OCI-LY1 (cell line): ENCODE results near the gene UCKL1.

Experiments
- H2AFZ ChIP-seq: fragments of 200-600 bp; sonication (generic), shearing (Covaris generic); 2 replicates; pipeline ENCODE4 v1.6.0; 2014; ENCODE audit warnings: antibody characterized with exemption, mild to moderate bottlenecking, low read length
- H3F3A ChIP-seq: fragments of 200-600 bp; sonication (generic), shearing (Covaris generic); 2 replicates; pipeline ENCODE4 v1.6.0; 2014; ENCODE audit warnings: mild to moderate bottlenecking, antibody characterized with exemption, low read length, moderate library complexity; ENCODE audit not compliant: insufficient read depth
- H3K27ac ChIP-seq: fragments of 200-600 bp; sonication (generic); 2 replicates; pipeline ENCODE4 v1.5.1; 2014; ENCODE audit warnings: low read length, mixed run types, mild to moderate bottlenecking, low read depth; ENCODE audit not compliant: poor library complexity, severe bottlenecking
- H3K27me3 ChIP-seq: fragments of 200-600 bp; sonication (generic); 2 replicates; pipeline ENCODE4 v1.6.0; 2014; ENCODE audit warnings: antibody characterized with exemption, mild to moderate bottlenecking, low read length, moderate library complexity; ENCODE audit not compliant: insufficient read depth
- H3K36me3 ChIP-seq: fragments of 200-600 bp; sonication (generic); 2 replicates; pipeline ENCODE4 v1.6.1; 2014; ENCODE audit warnings: mild to moderate bottlenecking, antibody characterized with exemption, low read length, moderate library complexity, mixed read lengths; ENCODE audit not compliant: insufficient read depth
- H3K4me1 ChIP-seq: fragments of 200-600 bp; sonication (generic); 2 replicates; pipeline ENCODE4 v1.5.1; 2014; ENCODE audit warnings: mild to moderate bottlenecking, low read length, moderate library complexity; ENCODE audit not compliant: insufficient read depth, severe bottlenecking
- H3K4me2 ChIP-seq: fragments of 200-600 bp; sonication (generic), shearing (Covaris generic); 2 replicates; pipeline ENCODE4 v1.6.1; 2014; ENCODE audit warnings: low read length
- H3K4me3 ChIP-seq: fragments of 200-600 bp; sonication (generic); 2 replicates; pipeline ENCODE4 v1.5.1; 2014; ENCODE audit warnings: low read length, low read depth, mild to moderate bottlenecking, mixed read lengths; ENCODE audit not compliant: poor library complexity, severe bottlenecking
- H3K79me2 ChIP-seq: fragments of 200-600 bp; shearing (Covaris generic); 2 replicates; pipeline ENCODE4 v1.6.1; 2016; ENCODE audit warnings: mixed run types, low read length, mixed read lengths; ENCODE audit not compliant: insufficient read depth
- H3K9ac ChIP-seq: fragments of 200-600 bp; sonication (generic), shearing (Covaris generic); 2 replicates; pipeline ENCODE4 v1.6.1; 2014; ENCODE audit warnings: mild to moderate bottlenecking, low read length, mixed read lengths
- H3K9me2 ChIP-seq: fragments of 200-600 bp; sonication (generic), shearing (Covaris generic); 2 replicates; pipeline ENCODE4 v1.6.1; 2014; ENCODE audit warnings: low read depth, mild to moderate bottlenecking, low read length, mixed read lengths
- H3K9me3 ChIP-seq: fragments of 200-600 bp; shearing (Covaris generic); 2 replicates; pipeline ENCODE4 v1.6.1; 2014; ENCODE audit warnings: low read length, mixed read lengths
- H4K20me1 ChIP-seq: fragments of 200-600 bp; sonication (generic), shearing (Covaris generic); 2 replicates; pipeline ENCODE4 v1.6.0; 2016; ENCODE audit warnings: mild to moderate bottlenecking, low read length; ENCODE audit not compliant: insufficient read depth
- CTCF ChIP-seq: fragments of 200-600 bp; sonication (generic), shearing (Covaris generic); IDR thresholded peaks from 2 replicates; pipeline ENCODE4 v1.5.1; 2017; ENCODE audit warnings: mild to moderate bottlenecking, antibody characterized with exemption, low read length, moderate library complexity, mixed read lengths
- EZH2 ChIP-seq: fragments of 200-600 bp; sonication (generic), shearing (Covaris generic); IDR thresholded peaks from 2 replicates; pipeline ENCODE4 v1.8.0; 2017; ENCODE audit warnings: borderline replicate concordance, mixed run types, mild to moderate bottlenecking, antibody characterized with exemption, low read length, moderate library complexity, mixed read lengths

Gene UCKL1

GRCh38 chr20:63955827-63956663 lies at the start of gene UCKL1:
Gene UCKL1 (minus strand): TSS chr20:63956416. CDS start chr20:63956372, 44 bp downstream.
- Histone ChIP-seq H3K9me2 (no peaks in the 10 kb centered on the region), H4K20me1 (no peaks in the 10 kb centered on the region), H3K27ac (peak within 1 kb of the TSS; percentile 74)

GRCh38 chr20:64005394-64005793 lies 49.2 kb upstream of the UCKL1 start:
- no peak overlapping the region for H3K9ac ChIP-seq
- H3K4me2 ChIP-seq = no peak overlapping the region
- peaks cover 11% of the 10 kb centered on the region for H3K4me1 ChIP-seq
- H3K27ac ChIP-seq = no peak overlapping the region
- no peak overlapping the region for H2AFZ ChIP-seq
- H3K4me3 ChIP-seq = no peak overlapping the region
- H3K27me3 ChIP-seq = no peaks in the 10 kb centered on the region
- H4K20me1 ChIP-seq = no peaks in the 10 kb centered on the region
- peaks cover 81% of the 10 kb centered on the region for H3K36me3 ChIP-seq
- no peaks in the 10 kb centered on the region for H3F3A ChIP-seq
- H3K79me2 ChIP-seq = no peaks in the 10 kb centered on the region
- no peak for TF ChIP-seq CTCF
- no peak for TF ChIP-seq EZH2
- H3K9me3 ChIP-seq = peaks cover 10% of the 10 kb centered on the region
- H3K9me2 ChIP-seq = no peaks in the 10 kb centered on the region

More at GRCh38 chr20:63955827-63956663, at the start of gene UCKL1:
- Histone ChIP-seq H3K9ac (peak within 1 kb of the TSS; percentile 98), H3K4me2 (peak within 1 kb of the TSS; percentile 97), H3K9me3 (no peaks in the 10 kb centered on the region), H3K27me3 (no peaks in the 10 kb centered on the region), H3K4me1 (peaks cover 52% of the 10 kb centered on the region), H3K79me2 (no peaks in the 10 kb centered on the region), H3K36me3 (peaks cover 18% of the 10 kb centered on the region; the same call in 1 of the 2 replicates), H3F3A (no peaks in the 10 kb centered on the region), H3K4me3 (peak within 1 kb of the TSS; percentile 98), H2AFZ (no peak within 1 kb of the TSS)
- no peak for TF ChIP-seq CTCF
- TF ChIP-seq EZH2 = no peak

- Histone ChIP-seq H4K20me1 (no peaks in the 10 kb centered on the region), H3K36me3 (peaks cover 81% of the 10 kb centered on the region), H3K27me3 (no peaks in the 10 kb centered on the region), H3K4me3 (no peak overlapping the region), H3K9ac (no peak overlapping the region), H3K4me1 (peaks cover 11% of the 10 kb centered on the region), H3K4me2 (no peak overlapping the region), H3K27ac (no peak overlapping the region), H3K9me2 (no peaks in the 10 kb centered on the region), H3K79me2 (no peaks in the 10 kb centered on the region), H3F3A (no peaks in the 10 kb centered on the region), H3K9me3 (peaks cover 10% of the 10 kb centered on the region), H2AFZ (no peak overlapping the region)
- TF ChIP-seq EZH2 (no peak), CTCF (no peak)
Observed at GRCh38 chr20:64003960-64004725, 47.9 kb upstream of the UCKL1 start.
